SIG-M5 treated with dmso at 0.1 percent for 504 hours (cell line): ENCODE measurements around the gene TRIP6.
"Not testable (repeated sequence)": the region's sequence is repeated elsewhere in the genome, so short reads cannot be mapped to it uniquely, and the experiment has no call there.

Source experiments
- DNase-seq: peaks from one replicate; lab custom pipeline; 2025; ENCODE audit not compliant: unreplicated experiment; lab: John Stamatoyannopoulos, UW

TRIP6 gene

GRCh38 chr7:100910443-100910842 lies 43.3 kb downstream of the TRIP6 start:
- DNase-seq, result peak; percentile 52

- DNase-seq, result no peak
Observed at GRCh38 chr7:100911484-100911883, 44.3 kb downstream of the TRIP6 start.

GRCh38 chr7:100914208-100914878 lies 47.2 kb downstream of the TRIP6 start:
- no peak for DNase-seq

- DNase-seq, result no peak
Observed at GRCh38 chr7:100914879-100915447, 47.8 kb downstream of the TRIP6 start.

GRCh38 chr7:100919335-100919734 lies 52.1 kb downstream of the TRIP6 start:
- not testable (repeated sequence) for DNase-seq

- DNase-seq, result not testable (repeated sequence)
Observed at GRCh38 chr7:100919779-100920437, 52.7 kb downstream of the TRIP6 start.

- no peak for DNase-seq
Observed at GRCh38 chr7:100921039-100921438, 53.9 kb downstream of the TRIP6 start.
